Measurements from ENCODE around the gene PACSIN1.
"Not testable (repeated sequence)": the region's sequence is repeated elsewhere in the genome, so short reads cannot be mapped to it uniquely, and the experiment has no call there.

PACSIN1 gene

DNA sequence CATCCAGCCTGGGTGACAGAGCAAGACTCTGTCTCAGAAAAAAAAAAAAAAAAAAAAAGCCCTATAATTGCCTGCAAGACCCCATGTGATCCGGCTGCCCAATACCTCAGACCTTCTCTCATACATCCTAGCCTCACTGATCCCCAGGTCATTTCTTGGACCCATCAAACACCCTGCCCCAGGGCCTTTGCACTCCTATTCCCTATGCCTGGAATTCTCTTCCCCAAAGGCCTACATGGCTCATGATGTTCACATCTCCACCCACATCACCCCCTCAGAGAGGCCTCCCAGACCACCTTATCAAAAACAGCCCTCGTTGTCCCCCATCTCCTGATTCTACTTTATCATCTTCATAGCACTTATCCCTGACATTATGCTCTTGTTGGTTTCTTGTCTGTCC lies 8.9 kb downstream of the PACSIN1 start:
- DNase-seq: no peak
- TF ChIP-seq, protein P1, sequence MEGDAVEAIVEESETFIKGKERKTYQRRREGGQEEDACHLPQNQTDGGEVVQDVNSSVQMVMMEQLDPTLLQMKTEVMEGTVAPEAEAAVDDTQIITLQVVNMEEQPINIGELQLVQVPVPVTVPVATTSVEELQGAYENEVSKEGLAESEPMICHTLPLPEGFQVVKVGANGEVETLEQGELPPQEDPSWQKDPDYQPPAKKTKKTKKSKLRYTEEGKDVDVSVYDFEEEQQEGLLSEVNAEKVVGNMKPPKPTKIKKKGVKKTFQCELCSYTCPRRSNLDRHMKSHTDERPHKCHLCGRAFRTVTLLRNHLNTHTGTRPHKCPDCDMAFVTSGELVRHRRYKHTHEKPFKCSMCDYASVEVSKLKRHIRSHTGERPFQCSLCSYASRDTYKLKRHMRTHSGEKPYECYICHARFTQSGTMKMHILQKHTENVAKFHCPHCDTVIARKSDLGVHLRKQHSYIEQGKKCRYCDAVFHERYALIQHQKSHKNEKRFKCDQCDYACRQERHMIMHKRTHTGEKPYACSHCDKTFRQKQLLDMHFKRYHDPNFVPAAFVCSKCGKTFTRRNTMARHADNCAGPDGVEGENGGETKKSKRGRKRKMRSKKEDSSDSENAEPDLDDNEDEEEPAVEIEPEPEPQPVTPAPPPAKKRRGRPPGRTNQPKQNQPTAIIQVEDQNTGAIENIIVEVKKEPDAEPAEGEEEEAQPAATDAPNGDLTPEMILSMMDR (IDR thresholded peaks at IDR 0.05): no peak
- peaks cover 11% of the 10 kb centered on the region for H3K9me3 Mint-ChIP-seq
- peaks cover 20% of the 10 kb centered on the region for H3K27me3 Mint-ChIP-seq (ENCODE audit: low read depth, poor library complexity)
- peaks cover 13% of the 10 kb centered on the region for H3K4me1 Mint-ChIP-seq
- H3K36me3 Mint-ChIP-seq (ENCODE audit: low read depth): no peaks in the 10 kb centered on the region
- H3K27ac Mint-ChIP-seq: no peak overlapping the region
- H3K4me3 Mint-ChIP-seq: no peak overlapping the region

DNA sequence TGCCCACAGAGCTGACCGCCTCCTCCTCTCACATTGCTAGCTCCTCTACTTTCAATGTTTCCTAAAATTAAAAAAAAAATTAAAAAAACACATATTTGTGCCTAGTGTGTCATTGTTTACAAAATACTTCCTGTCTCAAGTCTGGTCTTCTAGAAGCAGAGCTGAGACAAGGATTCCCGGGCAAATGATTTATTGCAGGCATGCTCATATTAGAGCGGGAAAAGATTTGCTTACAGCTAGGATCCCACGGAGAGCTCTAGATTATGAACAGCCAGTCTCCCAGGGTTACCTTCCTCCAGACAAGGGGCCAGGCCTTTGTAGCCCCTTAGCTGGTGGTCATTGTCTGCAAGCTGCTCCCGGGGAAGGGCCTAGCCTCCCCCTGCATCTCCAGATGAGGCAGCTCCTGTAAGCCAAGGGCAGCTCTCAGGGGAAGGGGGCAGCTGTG lies 9.4 kb downstream of the PACSIN1 start:
- TF ChIP-seq, protein P1 (IDR thresholded peaks at IDR 0.05): no peak
- Mint-ChIP-seq H3K9me3 (peaks cover 11% of the 10 kb centered on the region), H3K4me1 (peaks cover 13% of the 10 kb centered on the region), H3K27me3 (ENCODE audit: low read depth, poor library complexity) (peaks cover 24% of the 10 kb centered on the region), H3K36me3 (ENCODE audit: low read depth) (no peaks in the 10 kb centered on the region), H3K27ac (no peak overlapping the region), H3K4me3 (no peak overlapping the region)
- no peak for DNase-seq

DNA sequence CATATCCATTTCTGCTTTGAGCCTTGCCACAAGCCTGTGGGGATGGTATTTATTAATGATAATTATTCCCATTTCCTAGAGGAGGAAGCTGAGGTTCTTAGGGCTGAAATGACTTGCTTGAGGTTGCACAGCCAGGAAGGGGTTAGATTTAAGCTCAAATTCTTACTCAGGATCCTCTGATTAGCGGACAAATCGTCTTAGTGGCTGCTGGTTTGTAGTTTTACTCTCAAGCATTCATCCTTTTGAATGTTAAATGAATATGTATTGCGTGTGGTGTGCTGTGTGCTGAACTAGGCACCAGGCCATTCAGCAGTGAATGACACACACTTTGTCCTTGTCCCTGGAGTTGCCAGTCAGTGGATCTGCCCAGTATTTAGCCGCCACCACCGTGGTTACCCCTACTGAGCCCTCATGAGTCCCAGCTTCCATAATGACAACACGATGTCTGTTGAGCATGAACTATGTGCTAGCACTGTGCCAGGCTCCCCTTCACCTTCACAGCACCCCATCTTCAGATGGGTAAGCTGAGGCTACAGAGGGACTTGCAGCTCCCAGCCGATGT lies 10.0 kb downstream of the PACSIN1 start:
- no peak for DNase-seq
- no peaks in the 10 kb centered on the region for H3K36me3 Mint-ChIP-seq (ENCODE audit: low read depth)
- no peak overlapping the region for H3K27ac Mint-ChIP-seq
- H3K9me3 Mint-ChIP-seq: peaks cover 11% of the 10 kb centered on the region
- peaks cover 25% of the 10 kb centered on the region for H3K27me3 Mint-ChIP-seq (ENCODE audit: low read depth, poor library complexity)
- H3K4me3 Mint-ChIP-seq: no peak overlapping the region
- TF ChIP-seq, protein P1 (IDR thresholded peaks at IDR 0.05): no peak
- H3K4me1 Mint-ChIP-seq: peaks cover 13% of the 10 kb centered on the region

DNA sequence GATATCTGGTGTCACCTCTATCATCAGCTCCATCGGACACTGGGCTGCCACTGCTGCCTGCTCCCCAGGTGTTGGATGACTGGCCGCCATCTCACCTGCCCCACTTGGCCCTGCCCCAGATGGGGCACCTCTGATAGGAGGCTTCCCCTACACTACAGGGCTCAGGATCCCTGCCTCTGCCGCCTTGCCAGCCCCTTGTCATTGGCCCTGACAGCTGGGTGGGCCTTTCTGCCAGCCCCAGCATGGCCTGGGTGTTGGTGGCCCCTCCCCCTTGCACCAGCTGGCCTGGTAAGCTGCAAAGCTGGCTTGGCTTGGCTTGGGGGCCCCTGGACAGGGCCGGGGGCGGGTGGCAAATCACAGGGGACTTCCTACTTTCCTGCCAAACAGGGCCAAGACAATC lies 10.6 kb downstream of the PACSIN1 start:
- Mint-ChIP-seq H3K27ac (no peak overlapping the region), H3K4me1 (peaks cover 13% of the 10 kb centered on the region), H3K4me3 (no peak overlapping the region), H3K9me3 (peaks cover 11% of the 10 kb centered on the region), H3K36me3 (ENCODE audit: low read depth) (no peaks in the 10 kb centered on the region), H3K27me3 (ENCODE audit: low read depth, poor library complexity) (peaks cover 19% of the 10 kb centered on the region)
- TF ChIP-seq, protein P1 (IDR thresholded peaks at IDR 0.05): no peak
- no peak for DNase-seq

DNA sequence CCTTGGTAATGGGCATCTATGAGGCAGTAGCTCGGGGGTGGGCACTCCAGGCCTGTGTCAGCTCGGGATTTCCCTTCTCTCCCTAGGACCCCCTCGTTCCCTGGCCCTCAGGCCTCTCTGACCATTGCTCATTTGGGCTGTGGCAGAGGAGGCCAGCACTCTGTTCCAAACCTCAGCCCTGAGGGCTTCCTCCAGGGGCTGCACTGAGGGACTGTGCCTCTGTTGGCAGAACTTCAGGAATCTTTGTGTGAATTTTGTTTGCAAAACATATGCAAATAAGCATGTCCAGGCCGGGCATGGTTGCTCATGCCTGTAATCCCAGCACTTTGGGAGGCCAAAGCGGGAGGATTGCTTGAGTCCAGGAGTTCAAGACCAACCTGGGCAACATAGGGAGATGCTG lies 11.0 kb downstream of the PACSIN1 start:
- H3K4me3 Mint-ChIP-seq: no peak overlapping the region
- DNase-seq: no peak
- TF ChIP-seq, protein P1 (IDR thresholded peaks at IDR 0.05): no peak
- peaks cover 13% of the 10 kb centered on the region for H3K4me1 Mint-ChIP-seq
- peaks cover 11% of the 10 kb centered on the region for H3K9me3 Mint-ChIP-seq
- no peak overlapping the region for H3K27ac Mint-ChIP-seq
- H3K36me3 Mint-ChIP-seq (ENCODE audit: low read depth): no peaks in the 10 kb centered on the region
- H3K27me3 Mint-ChIP-seq (ENCODE audit: low read depth, poor library complexity): peaks cover 19% of the 10 kb centered on the region

DNA sequence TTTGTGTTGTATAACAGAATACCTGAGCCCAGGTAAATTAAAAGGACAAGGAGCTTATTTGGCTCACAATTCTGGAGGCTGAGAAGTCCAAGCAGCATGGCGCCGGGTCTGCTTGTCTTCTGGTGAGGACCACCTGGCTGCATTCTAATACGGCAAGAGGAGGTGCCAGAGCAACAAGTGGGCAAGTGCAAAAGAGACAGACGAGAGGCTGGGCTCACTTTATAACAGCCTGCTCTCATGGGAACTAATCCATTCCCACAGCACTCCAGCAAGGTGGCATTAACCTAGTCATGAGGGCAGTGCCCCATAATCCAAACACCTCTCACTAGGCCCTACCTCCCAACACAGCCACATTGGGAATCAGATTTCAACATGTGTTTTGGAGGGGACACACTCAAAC lies 12.9 kb downstream of the PACSIN1 start:
- Mint-ChIP-seq H3K4me1 (peaks cover 13% of the 10 kb centered on the region), H3K36me3 (ENCODE audit: low read depth) (no peaks in the 10 kb centered on the region), H3K27ac (no peak overlapping the region), H3K9me3 (peaks cover 11% of the 10 kb centered on the region), H3K4me3 (no peak overlapping the region), H3K27me3 (ENCODE audit: low read depth, poor library complexity) (peaks cover 14% of the 10 kb centered on the region)
- TF ChIP-seq, protein P1 (IDR thresholded peaks at IDR 0.05): no peak
- no peak for DNase-seq

DNA sequence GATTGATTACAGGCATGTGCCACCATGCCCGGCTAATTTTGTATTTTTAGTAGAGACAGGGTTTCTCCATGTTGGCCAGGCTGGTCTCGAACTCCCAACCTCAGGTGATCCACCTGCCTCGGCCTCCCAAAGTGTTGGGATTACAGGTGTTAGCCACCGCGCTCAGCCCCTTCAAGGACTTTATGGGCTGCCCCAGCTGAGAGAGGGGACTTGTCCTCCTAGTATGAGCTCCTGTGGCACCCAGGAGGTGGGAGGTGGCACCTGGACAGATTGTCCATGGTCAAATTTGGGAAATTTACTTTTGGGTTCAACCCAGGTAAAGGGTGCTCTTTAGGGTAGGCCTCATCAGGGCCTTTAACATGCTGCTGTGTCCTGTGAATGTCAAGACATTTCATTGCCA lies 17.9 kb downstream of the PACSIN1 start:
- not testable (repeated sequence) for H3K27ac Mint-ChIP-seq; H3K36me3 Mint-ChIP-seq (ENCODE audit: low read depth); H3K27me3 Mint-ChIP-seq (ENCODE audit: low read depth, poor library complexity); H3K9me3 Mint-ChIP-seq; H3K4me3 Mint-ChIP-seq; DNase-seq
- H3K4me1 Mint-ChIP-seq: peaks cover 16% of the 10 kb centered on the region

Data from nephron progenitor cell (in vitro differentiated cells).